HepG2 (cell line): ENCODE results near the gene LRRC10. TPM values are rescaled to one million over a fixed set of nuclear protein-coding genes. Genes with fewer than 3 reads are reported as not detected.

Source experiments
- ATAC-seq: fragments of 200-7000 bp; cut with Tn5 transposase; 3 replicates; pipeline ENCODE4 v1.9.1; 2020; ENCODE audit warnings: mild to moderate bottlenecking, moderate library complexity
- BruUV-seq: library from RNA; stranded (reverse); fragments of 400-500 nt; replicated peaks from 2 replicates; lab custom pipeline; 2021; lab: Mats Ljungman, UMichigan
- CTCF ChIA-PET: fragments of 300-600 bp; formaldehyde crosslinking; extraction: SDS; loops from one replicate; lab custom pipeline; 2021; ENCODE audit warnings: low total read pairs, inconsistent platforms, low intra/inter-chr PET ratio; lab: Yijun Ruan, JAX
- POLR2A ChIA-PET: fragments of 350-600 bp; sonication (Branson Sonifier 250); formaldehyde crosslinking; loops from one replicate; lab custom pipeline; 2020; ENCODE audit warnings: antibody characterized with exemption, inconsistent platforms; lab: Yijun Ruan, JAX
- DNase-seq: peaks from one replicate; pipeline ENCODE4 v3.0.0-alpha.2; 2015; ENCODE audit warnings: low spot score
- FAIRE-seq: peaks from 3 replicates; lab custom pipeline; 2011; peaks lifted over from hg19 to GRCh38; lab: Jason Lieb, UNC
- H2AFZ ChIP-seq: one replicate; pipeline ENCODE4 v1.6.1; 2011; ENCODE audit warnings: low read length, inconsistent platforms
- H3K27ac ChIP-seq: fragments of 300-600 bp; 3 replicates; pipeline ENCODE4 v1.8.0; 2011; ENCODE audit warnings: mixed run types, mild to moderate bottlenecking, mixed read lengths, low read length, inconsistent platforms; ENCODE audit not compliant: insufficient read depth; ENCODE audit errors: extremely low read length
- H3K27me3 ChIP-seq, 2 experiments: fragments of 200-600 bp in 1 of 2; 2 replicates in 1 of 2; 3 replicates in 1 of 2; pipeline versions ENCODE4 v1.6.0 to v1.8.0; 2011; ENCODE audit warnings: low read length in 2 of 2, mild to moderate bottlenecking in 2 of 2, moderate library complexity in 2 of 2, inconsistent platforms in 1 of 2; ENCODE audit not compliant: insufficient read depth in 2 of 2, control insufficient read depth in 1 of 2
- H3K36me3 ChIP-seq, 2 experiments: fragments of 200-600 bp in 1 of 2; replicated peaks in 1 of 2; 2 replicates in 1 of 2; 3 replicates in 1 of 2; pipeline versions ENCODE4 v1.5.1 to v1.8.0; 2011; ENCODE audit warnings: low read length in 2 of 2, inconsistent platforms in 1 of 2; ENCODE audit not compliant: insufficient read depth in 2 of 2, control insufficient read depth in 1 of 2
- H3K4me1 ChIP-seq: 2 replicates; pipeline ENCODE4 v1.5.1; 2012; ENCODE audit warnings: low read length, inconsistent platforms; ENCODE audit not compliant: insufficient read depth
- H3K4me2 ChIP-seq: 2 replicates; pipeline ENCODE4 v1.6.0; 2011; ENCODE audit warnings: low read depth, low read length, inconsistent platforms
- H3K4me3 ChIP-seq, 3 experiments: fragments of 200-600 bp in 1 of 3; sonication (generic), shearing (Covaris generic) in 1 of 3; replicated peaks in 1 of 3; 2 replicates each; pipeline ENCODE4 v1.5.1; 2011 to 2016; ENCODE audit warnings: low read length in 3 of 3, inconsistent platforms in 2 of 3, low read depth in 2 of 3, mild to moderate bottlenecking in 2 of 3, control low read depth in 1 of 3, mixed read lengths in 1 of 3; ENCODE audit not compliant: insufficient read depth in 1 of 3
- H3K79me2 ChIP-seq: one replicate; pipeline ENCODE4 v1.6.1; 2011; ENCODE audit warnings: low read length, inconsistent platforms; ENCODE audit not compliant: insufficient read depth
- H3K9ac ChIP-seq: 2 replicates; pipeline ENCODE4 v1.6.0; 2011; ENCODE audit warnings: mild to moderate bottlenecking, low read depth, low read length, inconsistent platforms; ENCODE audit not compliant: insufficient read depth
- H3K9me3 ChIP-seq: 2 replicates; pipeline ENCODE4 v1.5.1; 2012; ENCODE audit warnings: mild to moderate bottlenecking, low read length
- H4K20me1 ChIP-seq: 2 replicates; pipeline ENCODE4 v1.6.0; 2011; ENCODE audit warnings: inconsistent platforms, mild to moderate bottlenecking, low read length, moderate library complexity; ENCODE audit not compliant: insufficient read depth
- CHD2 ChIP-seq: IDR thresholded peaks from 2 replicates; pipeline ENCODE4 v1.6.1; 2011; ENCODE audit warnings: low read depth, low read length, improper control_type of control experiment
- CREB3 ChIP-seq: sonication (generic); formaldehyde crosslinking; IDR thresholded peaks from 2 replicates; pipeline ENCODE4 v1.5.0; 2020; ENCODE audit warnings: missing genetic modification reagents
- KLF6 ChIP-seq: IDR thresholded peaks from 2 replicates; pipeline ENCODE4 v1.8.0; 2016; ENCODE audit warnings: missing biosample characterization, missing genetic modification reagents
- REXO4 ChIP-seq: sonication (generic); formaldehyde crosslinking; IDR thresholded peaks from 2 replicates; pipeline ENCODE4 v1.8.0; 2022; ENCODE audit warnings: missing genetic modification reagents, mild to moderate bottlenecking, borderline replicate concordance
- SKIL ChIP-seq: sonication (generic); formaldehyde crosslinking; IDR thresholded peaks from 2 replicates; pipeline ENCODE4 v1.8.0; 2022; ENCODE audit warnings: missing genetic modification reagents, mild to moderate bottlenecking, moderate library complexity, borderline replicate concordance
- ZIK1 ChIP-seq: sonication (generic); formaldehyde crosslinking; IDR thresholded peaks from 2 replicates; pipeline ENCODE4 v1.5.0; 2020; ENCODE audit warnings: mild to moderate bottlenecking, low read depth, missing genetic modification reagents, borderline replicate concordance
- ZMYM2 ChIP-seq: sonication (generic); formaldehyde crosslinking; IDR thresholded peaks from 2 replicates; pipeline ENCODE4 v1.8.0; 2022; ENCODE audit warnings: mild to moderate bottlenecking, missing genetic modification reagents
- ZNF318 ChIP-seq: sonication (generic); formaldehyde crosslinking; IDR thresholded peaks from 2 replicates; pipeline ENCODE4 v1.4.0; 2020; ENCODE audit warnings: mild to moderate bottlenecking, missing genetic modification reagents
- ZNF550 ChIP-seq: sonication (generic); formaldehyde crosslinking; IDR thresholded peaks from 2 replicates; pipeline ENCODE4 v1.4.0; 2020; ENCODE audit warnings: mild to moderate bottlenecking, missing genetic modification reagents, borderline replicate concordance
- ZNF616 ChIP-seq: sonication (generic); formaldehyde crosslinking; IDR thresholded peaks from 2 replicates; pipeline ENCODE4 v1.5.0; 2020; ENCODE audit warnings: low read depth, mild to moderate bottlenecking, missing genetic modification reagents
- WGBS: methylation state at CpG from one replicate; pipeline ENCODE4 v1.1.6; 2017; ENCODE audit warnings: low lambda C conversion rate; 5-methylcytosine and 5-hydroxymethylcytosine counted together
- in situ Hi-C: cut with HindIII; loops from 2 replicates; pipeline ENCODE4 v1.10.0; 2017; ENCODE audit warnings: low pct_unique_long_range_greater_than_20kb; ENCODE audit not compliant: extremely low pct_ligation_motif_present
- intact Hi-C: fragments of 100-400 bp; cut with micrococcal nuclease; formaldehyde crosslinking; loops from one replicate; pipeline ENCODE4 v1.10.0; 2022; ENCODE audit not compliant: unreplicated experiment
- polyA plus RNA-seq, 8 experiments: library from polyadenylated mRNA; depleted of rRNA in 3 of 8; stranded (reverse) in 7 of 8; unstranded in 1 of 8; fragments of >200 nt; fragmentation: Illumina TruSeq in 4 of 8; extraction: Trizol in 4 of 8; gene quantifications; 2 replicates each; pipeline versions ENCODE4 v1.2.1 to v1.2.3, GENCODE V29; 2011 to 2016; ENCODE audit warnings: low read depth in 4 of 8, missing spikeins in 1 of 8, mixed read lengths in 1 of 8; ENCODE audit not compliant: insufficient read depth in 1 of 8
- total RNA-seq, 5 experiments: library from RNA; depleted of rRNA; stranded (reverse); fragments of >200 nt; fragmentation: Illumina TruSeq; extraction: Trizol; gene quantifications; 2 replicates each; pipeline ENCODE4 v1.2.3, GENCODE V29; 2016; ENCODE audit warnings: low read depth in 1 of 5

Gene LRRC10
- total and polyA plus RNA-seq, 2 of the 13 experiments (the other 11 are each of a cell fraction or from before 2014, with no cell fraction given) = not detected

GRCh38 chr12:69616025-69616424 is 5.3 kb upstream of the LRRC10 start:
- POLR2A ChIA-PET = no interaction called here
- FAIRE-seq = no peak
- H2AFZ ChIP-seq = no peak overlapping the region
- TF ChIP-seq CHD2 (no peak), ZMYM2 (CRISPR knock-in tag) (no peak), ZIK1 (CRISPR knock-in tag) (no peak), SKIL (CRISPR knock-in tag) (no peak), ZNF616 (CRISPR knock-in tag) (no peak), KLF6 (no peak), ZNF318 (CRISPR knock-in tag) (no peak), REXO4 (CRISPR knock-in tag) (no peak), ZNF550 (CRISPR knock-in tag) (no peak), CREB3 (CRISPR knock-in tag) (no peak)

More at GRCh38 chr12:69616025-69616424, 5.3 kb upstream of the LRRC10 start:
- peaks cover 0 to 10% of the 10 kb centered on the region in 2 experiments; a peak in 2 of 5 replicates for H3K27me3 ChIP-seq
- H4K20me1 ChIP-seq = no peaks in the 10 kb centered on the region
- in situ Hi-C loops (no loop called here), intact Hi-C loops (no loop called here)
- H3K4me1 ChIP-seq = no peaks in the 10 kb centered on the region
- H3K27ac ChIP-seq = no peak overlapping the region
- CTCF ChIA-PET = no interaction called here
- no peak overlapping the region for H3K4me2 ChIP-seq
- DNase-seq (no peak), ATAC-seq (no peak)
- H3K9me3 ChIP-seq = no peaks in the 10 kb centered on the region
- 59% methylated on average over 14 of the region's 14 CpGs for WGBS
- H3K36me3 ChIP-seq = no peaks in the 10 kb centered on the region
- H3K4me3 ChIP-seq = no peak overlapping the region
- BruUV-seq = no TSS peak
- H3K79me2 ChIP-seq = no peaks in the 10 kb centered on the region
- no peak overlapping the region for H3K9ac ChIP-seq
